Measurements from ENCODE around the gene MYO1G.
"Not testable (repeated sequence)": the region's sequence is repeated elsewhere in the genome, so short reads cannot be mapped to it uniquely, and the experiment has no call there.

Gene MYO1G

GRCh38 chr7:44998153-44998871 lies 19.5 kb upstream of the MYO1G start:
- no peak for DNase-seq

- DNase-seq: no peak
These were observed 17.0 kb upstream of the MYO1G start for GRCh38 chr7:44995555-44996493.

- DNase-seq: no peak
These were observed 16.2 kb upstream of the MYO1G start for GRCh38 chr7:44994877-44995554.

- not testable (repeated sequence) for DNase-seq
These were observed 13.4 kb upstream of the MYO1G start for GRCh38 chr7:44992004-44992795.

GRCh38 chr7:44990109-44991023 lies 11.6 kb upstream of the MYO1G start:
- no peak for DNase-seq

- no peak for DNase-seq
These were observed 10.3 kb upstream of the MYO1G start for GRCh38 chr7:44989132-44989531.

GRCh38 chr7:44988701-44989100 lies 9.9 kb upstream of the MYO1G start:
- no peak for DNase-seq

GRCh38 chr7:44987996-44988395 lies 9.2 kb upstream of the MYO1G start:
- no peak for DNase-seq

- no peak for DNase-seq
These were observed 8.6 kb upstream of the MYO1G start for GRCh38 chr7:44987457-44987856.

- DNase-seq: peak; percentile 78
These were observed 7.6 kb upstream of the MYO1G start for GRCh38 chr7:44986218-44987053.

- DNase-seq: peak; percentile 46
These were observed 7.0 kb upstream of the MYO1G start for GRCh38 chr7:44985900-44986217.

GRCh38 chr7:44985033-44985695 lies 6.3 kb upstream of the MYO1G start:
- no peak for DNase-seq

GRCh38 chr7:44984478-44984758 lies 5.6 kb upstream of the MYO1G start:
- DNase-seq: no peak

GRCh38 chr7:44983742-44984477 lies 5.1 kb upstream of the MYO1G start:
- DNase-seq: no peak

GRCh38 chr7:44982970-44983369 lies 4.2 kb upstream of the MYO1G start:
- DNase-seq: no peak

GRCh38 chr7:44982535-44982923 lies 3.7 kb upstream of the MYO1G start:
- DNase-seq: no peak

- no peak for DNase-seq
These were observed 2.4 kb upstream of the MYO1G start for GRCh38 chr7:44981035-44981706.

- DNase-seq: no peak
These were observed 1.7 kb upstream of the MYO1G start for GRCh38 chr7:44980393-44981034.
